PC-9 (cell line): ENCODE measurements around the gene CEL. TPM values are rescaled to one million over a fixed set of nuclear protein-coding genes. Genes with fewer than 3 reads are reported as not detected.
"Not testable (repeated sequence)": the region's sequence is repeated elsewhere in the genome, so short reads cannot be mapped to it uniquely, and the experiment has no call there.

ENCODE experiments used
- BruUV-seq: library from RNA; stranded (reverse); fragments of 400-500 nt; replicated peaks from 2 replicates; lab custom pipeline; 2021; lab: Mats Ljungman, UMichigan
- CTCF ChIA-PET: fragments of 300-600 bp; sonication (Branson Sonifier 250); formaldehyde crosslinking; loops from one replicate; lab custom pipeline; 2022; ENCODE audit warnings: antibody characterized with exemption; lab: Charles Lee
- POLR2A ChIA-PET: fragments of 300-600 bp; sonication (Branson Sonifier 250); formaldehyde crosslinking; loops from one replicate; lab custom pipeline; 2022; ENCODE audit warnings: antibody characterized with exemption; ENCODE audit not compliant: unreplicated experiment; lab: Charles Lee
- DNase-seq, 2 experiments: peaks; one replicate each; pipeline versions ENCODE4 v3.0.0 to v3.0.0-alpha.2; 2015 to 2022; ENCODE audit warnings: mixed read lengths in 1 of 2
- H2AFZ ChIP-seq: fragments of 200-600 bp; sonication (generic); 2 replicates; pipeline ENCODE4 v1.8.1; 2017; ENCODE audit warnings: antibody characterized with exemption
- H3F3A ChIP-seq: fragments of 200-600 bp; sonication (generic); 2 replicates; pipeline ENCODE4 v1.8.1; 2017; ENCODE audit warnings: antibody characterized with exemption, mild to moderate bottlenecking, low read depth; ENCODE audit not compliant: insufficient read depth
- H3K27ac ChIP-seq: fragments of 200-600 bp; sonication (generic); 2 replicates; pipeline ENCODE4 v1.6.1; 2016; ENCODE audit warnings: mixed run types
- H3K27me3 ChIP-seq: fragments of 200-600 bp; sonication (generic); 2 replicates; pipeline ENCODE4 v1.6.1; 2016; ENCODE audit warnings: low read depth, mixed run types; ENCODE audit not compliant: insufficient read depth
- H3K36me3 ChIP-seq: fragments of 200-600 bp; sonication (generic); 2 replicates; pipeline ENCODE4 v1.6.1; 2016; ENCODE audit warnings: low read depth, mixed run types
- H3K4me1 ChIP-seq: fragments of 200-600 bp; sonication (generic); replicated peaks from 2 replicates; pipeline ENCODE4 v1.6.1; 2016; ENCODE audit warnings: mixed run types; ENCODE audit not compliant: insufficient read depth
- H3K4me2 ChIP-seq: fragments of 200-600 bp; sonication (generic); 2 replicates; pipeline ENCODE4 v1.6.1; 2017; ENCODE audit warnings: mixed run types
- H3K4me3 ChIP-seq: fragments of 200-600 bp; sonication (generic); 2 replicates; pipeline ENCODE4 v1.6.1; 2016; ENCODE audit warnings: mixed run types
- H3K79me2 ChIP-seq: fragments of 200-600 bp; sonication (generic); 2 replicates; pipeline ENCODE4 v1.6.1; 2017; ENCODE audit warnings: low read depth, mixed run types
- H3K9me2 ChIP-seq: fragments of 200-600 bp; sonication (generic); 2 replicates; pipeline ENCODE4 v1.8.1; 2017; ENCODE audit warnings: mild to moderate bottlenecking; ENCODE audit not compliant: insufficient read depth
- H3K9me3 ChIP-seq: fragments of 200-600 bp; sonication (generic); 2 replicates; pipeline ENCODE4 v1.8.1; 2016; ENCODE audit warnings: low read depth; ENCODE audit not compliant: insufficient read depth
- H4K20me1 ChIP-seq: fragments of 200-600 bp; sonication (generic); 2 replicates; pipeline ENCODE4 v1.8.1; 2017; ENCODE audit not compliant: insufficient read depth
- CTCF ChIP-seq: fragments of 200-600 bp; sonication (generic); conservative IDR thresholded peaks from 2 replicates; pipeline ENCODE4 v1.6.1; 2017; ENCODE audit warnings: mixed run types, antibody characterized with exemption, mild to moderate bottlenecking, moderate library complexity
- EZH2 ChIP-seq: fragments of 200-600 bp; sonication (generic); IDR thresholded peaks from 2 replicates; pipeline ENCODE4 v1.8.0; 2017; ENCODE audit warnings: antibody characterized with exemption, low read depth
- intact Hi-C: fragments of 100-400 bp; cut with micrococcal nuclease; formaldehyde crosslinking; loops from one replicate; pipeline ENCODE4 v1.10.0; 2022; ENCODE audit not compliant: unreplicated experiment
- total RNA-seq: library from RNA; stranded (reverse); gene quantifications from 2 replicates; pipeline ENCODE4 v1.2.3, GENCODE V29; 2021

CEL gene
- total RNA-seq, 1 experiment from 2014 or later, result 2.7 TPM

GRCh38 chr9:133086212-133086860 lies 24.6 kb downstream of the CEL start:
- H3K9me3 ChIP-seq, H2AFZ ChIP-seq, H3K27ac ChIP-seq, intact Hi-C loops, DNase-seq, POLR2A ChIA-PET, H3K79me2 ChIP-seq, BruUV-seq, H3K4me3 ChIP-seq, H3K9me2 ChIP-seq, H3K36me3 ChIP-seq, CTCF ChIA-PET, H3K27me3 ChIP-seq, H4K20me1 ChIP-seq, H3K4me1 ChIP-seq, H3F3A ChIP-seq, H3K4me2 ChIP-seq: not testable (repeated sequence)

- intact Hi-C loops, result no loop called here
- H2AFZ ChIP-seq, result no peak overlapping the region
- CTCF ChIA-PET, result no interaction called here
- no TSS peak for BruUV-seq
- no peak overlapping the region for H3K4me2 ChIP-seq
- no peak for DNase-seq
- no peaks in the 10 kb centered on the region for H4K20me1 ChIP-seq
- no peaks in the 10 kb centered on the region for H3K9me3 ChIP-seq
- no peaks in the 10 kb centered on the region for H3F3A ChIP-seq
- no peak overlapping the region for H3K4me3 ChIP-seq
- no peaks in the 10 kb centered on the region for H3K36me3 ChIP-seq
- no peaks in the 10 kb centered on the region for H3K9me2 ChIP-seq
- H3K27me3 ChIP-seq, result no peaks in the 10 kb centered on the region
- H3K4me1 ChIP-seq, result no peaks in the 10 kb centered on the region
- TF ChIP-seq EZH2 (no peak), CTCF (no peak)
- no peaks in the 10 kb centered on the region for H3K79me2 ChIP-seq
- POLR2A ChIA-PET, result no interaction called here
- H3K27ac ChIP-seq, result no peak overlapping the region
Measured at GRCh38 chr9:133086894-133087293, 25.1 kb downstream of the CEL start.

- Histone ChIP-seq H4K20me1 (no peaks in the 10 kb centered on the region), H3F3A (no peaks in the 10 kb centered on the region), H3K9me3 (no peaks in the 10 kb centered on the region), H3K79me2 (no peaks in the 10 kb centered on the region), H2AFZ (no peak overlapping the region), H3K4me1 (no peaks in the 10 kb centered on the region), H3K27ac (no peak overlapping the region), H3K27me3 (no peaks in the 10 kb centered on the region), H3K4me3 (no peak overlapping the region), H3K36me3 (no peaks in the 10 kb centered on the region), H3K4me2 (no peak overlapping the region), H3K9me2 (no peaks in the 10 kb centered on the region)
- CTCF ChIA-PET, result no interaction called here
- POLR2A ChIA-PET, result no interaction called here
- TF ChIP-seq CTCF, result no peak
- no peak for TF ChIP-seq EZH2
- BruUV-seq, result no TSS peak
- no peak for DNase-seq
- intact Hi-C loops, result no loop called here
Measured at GRCh38 chr9:133087429-133088145, 25.8 kb downstream of the CEL start.
